Measurements from ENCODE around the gene OR6S1. TPM values are rescaled to one million over a fixed set of nuclear protein-coding genes. Genes with fewer than 3 reads are reported as not detected.

Gene OR6S1
- total and polyA plus RNA-seq, 2 of the 8 experiments (the other 6 are each of a cell fraction or from before 2014, with no cell fraction given): not detected

DNA sequence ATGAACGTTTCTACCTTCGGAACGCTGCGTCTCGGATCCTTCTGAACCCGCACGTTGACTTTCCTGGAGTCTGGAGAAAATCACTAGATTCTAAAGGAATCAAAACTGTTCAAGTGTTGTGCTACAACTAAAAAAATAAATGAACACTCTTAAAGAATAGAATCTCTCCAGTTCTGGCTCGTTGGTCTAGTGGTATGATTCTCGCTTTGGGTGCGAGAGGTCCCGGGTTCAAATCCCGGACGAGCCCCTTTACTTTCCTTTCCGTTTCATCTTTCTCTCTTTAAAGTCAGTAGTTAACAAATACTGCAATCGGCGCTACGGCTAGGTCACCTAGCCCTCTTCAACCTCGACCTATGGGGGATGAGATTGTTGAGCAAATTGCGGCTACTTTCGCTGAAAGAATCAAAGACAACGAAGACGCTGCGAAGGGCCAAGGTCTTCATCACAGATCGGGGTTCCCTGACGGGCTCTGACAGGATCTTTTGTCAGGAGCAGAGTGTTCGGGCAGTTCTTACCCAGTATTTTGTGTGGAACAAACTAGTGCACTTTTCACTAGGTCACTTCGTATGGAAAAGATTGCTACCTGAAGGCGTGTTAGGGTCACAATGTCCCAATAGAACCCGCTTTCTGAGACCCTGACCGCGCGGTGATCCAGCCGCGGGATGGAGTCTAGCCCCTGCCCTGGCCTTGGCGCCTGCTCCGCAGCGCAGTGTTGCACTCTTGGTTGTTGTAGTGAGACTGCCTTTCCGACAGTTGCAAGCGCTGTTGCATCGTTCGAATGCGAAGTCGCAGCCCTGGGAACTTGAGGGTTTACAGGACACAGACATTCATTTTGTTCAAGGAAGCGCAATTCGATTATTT is 8.4 kb downstream of the OR6S1 start:
- 2% methylated on average over 45 of the region's 45 CpGs; no CpG with 5 or more reads in 1 of the 2 experiments for WGBS, 2 experiments (ENCODE audit: extremely low coverage in 1 of 2, insufficient coverage in 1 of 2, insufficient read length in 1 of 2, insufficient replicate concordance in 2 of 2, low coverage in 1 of 2, low lambda C conversion rate in 2 of 2, missing lambda C conversion rate in 1 of 2)
- H2AFZ ChIP-seq (ENCODE audit: low read length): no peak overlapping the region; the same call in 1 of the 2 replicates
- TF ChIP-seq MAFK (IDR thresholded peaks at IDR 0.05; ENCODE audit: low read depth, low read length) (peak; percentile 76; the same call in 1 of the 2 replicates), NANOG (IDR thresholded peaks at IDR 0.05; ENCODE audit: insufficient read depth, low read depth, low read length, poor library complexity, severe bottlenecking) (peak; percentile 9), CEBPB (IDR thresholded peaks at IDR 0.05; ENCODE audit: low read depth, low read length) (peak; percentile 78), BRCA1 (IDR thresholded peaks at IDR 0.05; ENCODE audit: low read depth, low read length) (peak; percentile 30; the same call in 1 of the 2 replicates), TAF1 (IDR thresholded peaks at IDR 0.05; ENCODE audit: low read depth, low read length) (peak; percentile 33; the same call in 1 of the 2 replicates), TAF7 (optimal IDR thresholded peaks at IDR 0.05; ENCODE audit: borderline replicate concordance, low read depth, low read length) (peak; percentile 69), TBP (IDR thresholded peaks at IDR 0.05; ENCODE audit: low read depth, low read length) (peak; percentile 99)

More for the DNA sequence above, 8.4 kb downstream of the OR6S1 start:
- Histone ChIP-seq H3K4me2 (ENCODE audit: insufficient read depth in 1 of 2, low read depth in 2 of 2, low read length in 2 of 2) (peak overlapping the region; percentile 86 to 91), H2BK15ac (ENCODE audit: low read length) (no peak overlapping the region), H2AK5ac (ENCODE audit: low read depth, low read length) (no peak overlapping the region), H3K56ac (replicated peaks; ENCODE audit: insufficient read length, low read depth, low read length) (no peak overlapping the region), H3K4me1 (replicated peaks in 1 of 4; ENCODE audit: control insufficient read depth in 3 of 4, insufficient read depth in 4 of 4, low read length in 3 of 4) (peaks cover 0 to 5% (median 0%) of the 10 kb centered on the region in 4 experiments; a peak in 1 of 7 replicates), H3K27me3 (replicated peaks in 1 of 4; ENCODE audit: control insufficient read depth in 3 of 4, extremely low read depth in 1 of 4, insufficient read depth in 3 of 4, low read length in 3 of 4) (peaks cover 0 to 12% (median 3%) of the 10 kb centered on the region in 4 experiments; a peak in 3 of 7 replicates), H3K9ac (replicated peaks in 1 of 4; ENCODE audit: extremely low read depth in 1 of 4, low read depth in 3 of 4, low read length in 3 of 4) (peak overlapping the region in 1 of 4 experiments; percentile 49; a peak in 3 of 7 replicates), H3K14ac (ENCODE audit: insufficient read length) (no peak overlapping the region), H4K5ac (ENCODE audit: insufficient read length, low read depth, low read length) (no peak overlapping the region), H4K20me1 (replicated peaks in 1 of 2; ENCODE audit: control insufficient read depth in 1 of 2, insufficient read depth in 2 of 2, low read length in 2 of 2) (no peaks in the 10 kb centered on the region), H4K8ac (ENCODE audit: extremely low read depth, insufficient read depth, low read length) (no peak overlapping the region), H3K23me2 (ENCODE audit: low read depth, low read length) (peaks cover 22% of the 10 kb centered on the region), H3K4ac (replicated peaks; ENCODE audit: insufficient read length, low read depth, low read length) (no peak overlapping the region), H3K9me3 (ENCODE audit: insufficient read depth in 2 of 2, low read depth in 1 of 2, low read length in 1 of 2) (no peaks in the 10 kb centered on the region), H2BK5ac (ENCODE audit: low read depth, low read length) (no peak overlapping the region), H2BK12ac (ENCODE audit: low read depth, low read length) (no peak overlapping the region), H3K79me1 (ENCODE audit: low read depth, low read length) (no peaks in the 10 kb centered on the region), H3K79me2 (ENCODE audit: control insufficient read depth in 1 of 2, insufficient read depth in 2 of 2, low read length in 2 of 2) (no peaks in the 10 kb centered on the region), H3K23ac (ENCODE audit: insufficient read length) (no peak overlapping the region), H2BK120ac (replicated peaks; ENCODE audit: low read depth, low read length) (no peak overlapping the region), H2BK20ac (ENCODE audit: low read length) (no peak overlapping the region), H4K91ac (replicated peaks; ENCODE audit: insufficient read length, low read length) (no peak overlapping the region), H3K18ac (ENCODE audit: extremely low read depth, low read length) (no peak overlapping the region), H3K4me3 (ENCODE audit: extremely low read depth in 1 of 4, insufficient read depth in 2 of 4, low read depth in 3 of 4, low read length in 4 of 4) (peak overlapping the region; percentile 76 to 96 (median 88)), H3K27ac (ENCODE audit: low read depth, low read length) (no peak overlapping the region), H3K36me3 (ENCODE audit: control insufficient read depth in 2 of 4, insufficient read depth in 4 of 4, low read length in 3 of 4) (no peaks in the 10 kb centered on the region)
- POLR2A ChIA-PET (ENCODE audit: partially characterized antibody): interaction anchor here (0.9 to 1.1 kb wide), 2 partner anchors 7 to 13 kb away, joined by 3 to 4 read pairs; no protein-coding TSS in a partner anchor
- CTCF ChIA-PET (ENCODE audit: partially characterized antibody): interaction anchor here (0.7 to 3.1 kb wide), 8 partner anchors 10 to 58 kb away, joined by 3 to 16 read pairs (median 8); no protein-coding TSS in a partner anchor
- DNase-seq (ENCODE audit: low read depth in 1 of 2, low spot score in 2 of 2) (peak; percentile 82 to 87), FAIRE-seq (peak; percentile 94)
